ENCODE measurements around the gene HIP1. TPM values are rescaled to one million over a fixed set of nuclear protein-coding genes. Genes with fewer than 3 reads are reported as not detected.
"Not testable (repeated sequence)": the region's sequence is repeated elsewhere in the genome, so short reads cannot be mapped to it uniquely, and the experiment has no call there.

Gene HIP1
- total RNA-seq, 1 donor from 2014 or later, result 4.1 TPM

- intact Hi-C loops (cut with micrococcal nuclease), result no loop called here
- no peaks in the 10 kb centered on the region for H3K9me3 Mint-ChIP-seq
- H3K36me3 Mint-ChIP-seq (ENCODE audit: low read depth), result no peaks in the 10 kb centered on the region
- peaks cover 5% of the 10 kb centered on the region for H3K4me1 Mint-ChIP-seq
- no peak overlapping the region for H3K27ac Mint-ChIP-seq
- H3K4me3 Mint-ChIP-seq, result no peak overlapping the region
- H3K27me3 Mint-ChIP-seq, result no peaks in the 10 kb centered on the region
- no peak for DNase-seq
Observed at GRCh38 chr7:75537731-75538130, 201.0 kb downstream of the HIP1 start.

GRCh38 chr7:75536940-75537538, 201.7 kb downstream of the HIP1 start:
- no peak overlapping the region for H3K27ac Mint-ChIP-seq
- no peak overlapping the region for H3K4me3 Mint-ChIP-seq
- no peaks in the 10 kb centered on the region for H3K9me3 Mint-ChIP-seq
- no peaks in the 10 kb centered on the region for H3K36me3 Mint-ChIP-seq (ENCODE audit: low read depth)
- intact Hi-C loops (cut with micrococcal nuclease), result no loop called here
- no peaks in the 10 kb centered on the region for H3K27me3 Mint-ChIP-seq
- no peak for DNase-seq
- peaks cover 5% of the 10 kb centered on the region for H3K4me1 Mint-ChIP-seq

- Mint-ChIP-seq H3K27me3 (no peaks in the 10 kb centered on the region), H3K4me1 (peaks cover 5% of the 10 kb centered on the region), H3K9me3 (no peaks in the 10 kb centered on the region), H3K36me3 (ENCODE audit: low read depth) (no peaks in the 10 kb centered on the region), H3K27ac (no peak overlapping the region), H3K4me3 (no peak overlapping the region)
- intact Hi-C loops (cut with micrococcal nuclease), result no loop called here
- DNase-seq, result no peak
Observed at GRCh38 chr7:75536491-75536890, 202.2 kb downstream of the HIP1 start.

DNA sequence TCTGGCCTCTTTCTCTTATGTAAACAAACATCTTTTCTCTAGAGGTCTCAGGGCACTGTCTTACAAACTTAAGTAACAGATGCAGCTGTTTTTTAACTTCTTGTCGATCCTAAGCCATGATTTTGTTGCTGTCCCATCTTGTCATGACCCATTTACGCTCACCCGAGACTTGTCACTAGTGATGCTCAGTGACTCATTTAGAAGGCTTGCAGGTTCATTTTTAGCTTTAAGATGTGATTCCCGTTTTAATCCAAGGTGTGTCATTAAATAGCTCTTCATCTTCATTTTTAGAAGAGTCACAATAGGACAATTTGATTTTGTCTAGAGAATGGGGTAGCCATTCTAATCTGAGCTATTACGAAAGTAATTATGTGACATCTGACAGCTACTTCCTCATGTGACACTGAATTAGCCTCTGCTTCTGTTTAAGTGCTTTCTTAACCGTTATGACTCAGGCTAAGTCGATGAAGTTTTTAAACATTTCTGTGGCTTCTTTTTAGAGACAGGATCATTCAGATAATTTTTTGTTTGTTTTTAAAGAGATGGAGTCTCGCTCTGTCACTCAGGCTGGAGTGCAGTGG, 203.9 kb downstream of the HIP1 start:
- intact Hi-C loops (cut with micrococcal nuclease), result no loop called here
- Mint-ChIP-seq H3K27me3 (no peaks in the 10 kb centered on the region), H3K36me3 (ENCODE audit: low read depth) (no peaks in the 10 kb centered on the region), H3K4me3 (no peak overlapping the region), H3K27ac (no peak overlapping the region), H3K9me3 (no peaks in the 10 kb centered on the region), H3K4me1 (peaks cover 7% of the 10 kb centered on the region)
- no peak for DNase-seq

GRCh38 chr7:75533926-75534325, 204.8 kb downstream of the HIP1 start:
- no peaks in the 10 kb centered on the region for H3K27me3 Mint-ChIP-seq
- no peak for DNase-seq
- intact Hi-C loops (cut with micrococcal nuclease), result no loop called here
- no peak overlapping the region for H3K27ac Mint-ChIP-seq
- H3K36me3 Mint-ChIP-seq (ENCODE audit: low read depth), result no peaks in the 10 kb centered on the region
- H3K4me3 Mint-ChIP-seq, result no peak overlapping the region
- H3K9me3 Mint-ChIP-seq, result no peaks in the 10 kb centered on the region
- H3K4me1 Mint-ChIP-seq, result peaks cover 7% of the 10 kb centered on the region

DNA sequence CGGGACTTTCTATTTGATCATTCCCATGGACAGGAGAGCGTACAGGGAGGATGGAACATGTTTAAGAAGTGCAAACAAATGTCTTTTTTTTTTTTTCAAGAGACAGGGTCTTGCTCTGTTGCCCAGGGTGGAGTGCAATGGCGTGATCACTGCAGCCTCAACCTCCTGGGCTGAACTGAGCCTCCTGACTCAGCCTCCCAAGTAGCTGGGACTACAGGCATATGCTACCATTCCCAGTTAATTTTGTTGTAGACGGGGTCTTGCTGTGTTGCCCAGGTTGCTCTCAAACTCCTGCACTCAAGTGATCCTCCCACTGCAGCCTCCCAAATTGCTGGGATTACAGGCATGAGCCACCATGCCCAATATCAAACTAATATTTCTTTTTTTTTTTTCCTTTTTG, 206.1 kb downstream of the HIP1 start:
- peaks cover 10% of the 10 kb centered on the region for H3K4me1 Mint-ChIP-seq
- no peak overlapping the region for H3K4me3 Mint-ChIP-seq
- H3K9me3 Mint-ChIP-seq, result no peaks in the 10 kb centered on the region
- intact Hi-C loops (cut with micrococcal nuclease), result no loop called here
- H3K36me3 Mint-ChIP-seq (ENCODE audit: low read depth), result no peaks in the 10 kb centered on the region
- H3K27ac Mint-ChIP-seq, result no peak overlapping the region
- no peaks in the 10 kb centered on the region for H3K27me3 Mint-ChIP-seq
- no peak for DNase-seq

DNA sequence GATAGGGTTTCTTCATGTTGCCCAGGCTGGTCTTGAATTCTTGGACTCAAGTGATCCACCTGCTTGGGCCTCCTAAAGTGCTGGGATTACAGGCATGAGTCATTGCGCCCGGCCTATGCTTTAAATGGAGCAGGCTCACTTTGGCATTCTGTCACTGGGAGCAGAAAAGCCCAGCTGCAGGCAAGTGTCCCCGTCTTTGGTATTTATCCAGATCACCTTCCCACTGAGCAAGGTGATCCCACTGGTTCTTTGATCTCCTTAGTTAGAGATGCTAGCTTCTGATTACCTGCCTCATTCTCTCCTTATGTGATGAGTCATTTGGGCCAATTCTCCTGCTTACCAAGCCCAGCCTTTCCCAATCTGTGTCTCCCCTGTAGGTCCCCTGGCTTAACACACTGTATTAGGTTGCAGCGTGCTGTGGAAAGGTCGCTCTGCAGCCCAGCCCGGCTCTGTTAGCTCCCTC, 207.4 kb downstream of the HIP1 start:
- H3K9me3 Mint-ChIP-seq, result no peaks in the 10 kb centered on the region
- intact Hi-C loops (cut with micrococcal nuclease), result no loop called here
- no peaks in the 10 kb centered on the region for H3K27me3 Mint-ChIP-seq
- peaks cover 17% of the 10 kb centered on the region for H3K4me1 Mint-ChIP-seq
- H3K27ac Mint-ChIP-seq, result no peak overlapping the region
- H3K4me3 Mint-ChIP-seq, result no peak overlapping the region
- H3K36me3 Mint-ChIP-seq (ENCODE audit: low read depth), result peaks cover 5% of the 10 kb centered on the region
- no peak for DNase-seq

- peaks cover 22% of the 10 kb centered on the region for H3K4me1 Mint-ChIP-seq
- intact Hi-C loops (cut with micrococcal nuclease), result loop anchor here (10.0 kb wide), 1 partner anchor 248 kb away; the partner anchor contains the start of gene CCL26
- H3K9me3 Mint-ChIP-seq, DNase-seq, H3K27me3 Mint-ChIP-seq: not testable (repeated sequence)
- peak overlapping the region; percentile 80 for H3K27ac Mint-ChIP-seq
- H3K36me3 Mint-ChIP-seq (ENCODE audit: low read depth), result peaks cover 36% of the 10 kb centered on the region
- peak overlapping the region; percentile 97 for H3K4me3 Mint-ChIP-seq
Observed at GRCh38 chr7:75527224-75527722, 211.5 kb downstream of the HIP1 start.

DNA sequence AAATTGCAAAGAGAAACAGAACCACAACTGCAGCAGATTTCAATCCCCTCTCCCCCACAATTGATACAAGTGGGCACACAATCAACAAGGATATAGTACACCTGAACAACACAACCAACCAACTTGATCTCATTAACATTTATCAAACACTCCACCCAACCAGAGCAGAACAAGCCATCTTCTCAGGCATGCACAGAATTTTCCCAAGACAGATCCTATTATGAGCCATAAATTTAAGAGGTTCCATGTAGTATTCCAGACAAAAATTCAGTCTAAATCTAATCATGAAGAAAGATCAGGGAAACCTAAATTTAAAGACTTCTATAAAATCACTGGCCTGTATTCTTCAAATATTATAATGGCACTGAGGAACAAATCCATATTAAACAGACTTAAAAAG, 217.0 kb downstream of the HIP1 start:
- not testable (repeated sequence) for H3K4me3 Mint-ChIP-seq, DNase-seq, H3K27me3 Mint-ChIP-seq, H3K27ac Mint-ChIP-seq
- H3K4me1 Mint-ChIP-seq, result peaks cover 17% of the 10 kb centered on the region
- peaks cover 14% of the 10 kb centered on the region for H3K9me3 Mint-ChIP-seq
- peaks cover 66% of the 10 kb centered on the region for H3K36me3 Mint-ChIP-seq (ENCODE audit: low read depth)
- intact Hi-C loops (cut with micrococcal nuclease), result loop anchor here (10.0 kb wide), 1 partner anchor 253 kb away; the partner anchor contains the start of gene CCL26

- H3K27ac Mint-ChIP-seq; DNase-seq; H3K27me3 Mint-ChIP-seq; intact Hi-C loops (cut with micrococcal nuclease); H3K4me1 Mint-ChIP-seq; H3K4me3 Mint-ChIP-seq: not testable (repeated sequence)
- peaks cover 48% of the 10 kb centered on the region for H3K36me3 Mint-ChIP-seq (ENCODE audit: low read depth)
- H3K9me3 Mint-ChIP-seq, result peaks cover 14% of the 10 kb centered on the region
Observed at GRCh38 chr7:75518842-75519241, 219.9 kb downstream of the HIP1 start.

DNA sequence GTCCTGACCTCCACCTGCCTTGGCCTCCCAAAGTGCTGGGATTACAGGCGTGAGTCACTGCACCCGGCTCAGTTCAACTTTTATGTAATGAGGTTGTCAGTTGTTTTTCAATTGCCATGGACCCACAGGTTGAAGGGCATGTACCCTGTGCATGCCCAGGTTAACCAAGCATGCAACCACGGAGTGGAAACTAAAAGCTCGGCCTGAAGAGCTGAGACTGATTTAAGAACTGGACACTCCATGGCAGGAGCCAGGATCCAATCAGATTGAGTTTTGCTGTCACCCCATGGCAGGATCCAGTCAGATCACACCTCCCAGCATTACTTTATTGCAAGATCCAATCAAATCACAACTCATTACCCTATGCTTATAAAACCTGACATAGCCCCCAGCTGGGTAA, 229.7 kb downstream of the HIP1 start:
- intact Hi-C loops (cut with micrococcal nuclease); H3K27me3 Mint-ChIP-seq; H3K27ac Mint-ChIP-seq; H3K4me3 Mint-ChIP-seq; H3K36me3 Mint-ChIP-seq (ENCODE audit: low read depth); H3K9me3 Mint-ChIP-seq; DNase-seq; H3K4me1 Mint-ChIP-seq: not testable (repeated sequence)

- H3K27ac Mint-ChIP-seq; H3K36me3 Mint-ChIP-seq (ENCODE audit: low read depth); H3K4me3 Mint-ChIP-seq; H3K27me3 Mint-ChIP-seq; H3K9me3 Mint-ChIP-seq; DNase-seq; intact Hi-C loops (cut with micrococcal nuclease); H3K4me1 Mint-ChIP-seq: not testable (repeated sequence)
Observed at GRCh38 chr7:75492020-75492419, 246.7 kb downstream of the HIP1 start, which contains the start of gene SPDYE5. TSS of gene SPDYE5 (plus strand) at chr7:75492320. CDS start at chr7:75494048, 1,728 bp downstream.

- DNase-seq, result peak; percentile 95
- Mint-ChIP-seq H3K27ac (peak within 1 kb of the TSS; percentile 88), H3K4me3 (peak within 1 kb of the TSS; percentile 97), H3K36me3 (ENCODE audit: low read depth) (peaks cover 16% of the 10 kb centered on the region)
- H3K4me1 Mint-ChIP-seq; intact Hi-C loops (cut with micrococcal nuclease); H3K27me3 Mint-ChIP-seq; H3K9me3 Mint-ChIP-seq: not testable (repeated sequence)
Observed at GRCh38 chr7:75485979-75486643, 252.6 kb downstream of the HIP1 start, which contains the start of gene POM121C. TSS of gene POM121C (minus strand) at chr7:75486299. CDS start at chr7:75441496, 44,803 bp downstream.

- H3K9me3 Mint-ChIP-seq; intact Hi-C loops (cut with micrococcal nuclease); H3K27me3 Mint-ChIP-seq; H3K4me1 Mint-ChIP-seq: not testable (repeated sequence)
- Mint-ChIP-seq H3K36me3 (ENCODE audit: low read depth) (peaks cover 16% of the 10 kb centered on the region), H3K27ac (peak overlapping the region; percentile 88), H3K4me3 (peak overlapping the region; percentile 97)
- DNase-seq, result peak; percentile 69
Observed at GRCh38 chr7:75485355-75485978, 253.3 kb downstream of the HIP1 start.

All from activated CD4-positive, alpha-beta T cell treated with anti-CD3 and anti-CD28 coated beads, Interleukin-2, amount 10 ng/mL, durations not matched to agents 24 days and 14 days (primary cell).